ENCODE measurements around the gene DDX31.

The DDX31 gene

GRCh38 chr9:132594412-132594811 is 75.4 kb downstream of the DDX31 start:
- no peak for DNase-seq (ENCODE audit: low spot score)

GRCh38 chr9:132592451-132592850 is 77.3 kb downstream of the DDX31 start:
- no peak for DNase-seq (ENCODE audit: low spot score)

GRCh38 chr9:132591751-132592314 is 78.0 kb downstream of the DDX31 start:
- DNase-seq (ENCODE audit: low spot score) = no peak

- no peak for DNase-seq (ENCODE audit: low spot score)
These were observed 78.5 kb downstream of the DDX31 start for GRCh38 chr9:132591244-132591643.

GRCh38 chr9:132590318-132591182 is 79.2 kb downstream of the DDX31 start:
- DNase-seq (ENCODE audit: low spot score) = no peak

GRCh38 chr9:132590037-132590317 is 79.8 kb downstream of the DDX31 start:
- no peak for DNase-seq (ENCODE audit: low spot score)

GRCh38 chr9:132589148-132590036 is 80.4 kb downstream of the DDX31 start:
- no peak for DNase-seq (ENCODE audit: low spot score)

GRCh38 chr9:132588501-132589147 is 81.2 kb downstream of the DDX31 start:
- no peak for DNase-seq (ENCODE audit: low spot score)

GRCh38 chr9:132588098-132588497 is 81.7 kb downstream of the DDX31 start:
- no peak for DNase-seq (ENCODE audit: low spot score)

- no peak for DNase-seq (ENCODE audit: low spot score)
These were observed 82.2 kb downstream of the DDX31 start for GRCh38 chr9:132587592-132587955.

- DNase-seq (ENCODE audit: low spot score) = no peak
These were observed 82.8 kb downstream of the DDX31 start for GRCh38 chr9:132586830-132587591.

- DNase-seq (ENCODE audit: low spot score) = no peak
These were observed 83.6 kb downstream of the DDX31 start for GRCh38 chr9:132585954-132586829.

- DNase-seq (ENCODE audit: low spot score) = no peak
These were observed 84.9 kb downstream of the DDX31 start for GRCh38 chr9:132584601-132585560.

- no peak for DNase-seq (ENCODE audit: low spot score)
These were observed 86.0 kb downstream of the DDX31 start for GRCh38 chr9:132583584-132584304.

- DNase-seq (ENCODE audit: low spot score) = no peak
These were observed 86.8 kb downstream of the DDX31 start for GRCh38 chr9:132582786-132583583.

- no peak for DNase-seq (ENCODE audit: low spot score)
These were observed 87.5 kb downstream of the DDX31 start, which contains the start of gene BARHL1 for GRCh38 chr9:132582276-132582785. TSS of gene BARHL1 (plus strand) at chr9:132582606. CDS start at chr9:132582798, 192 bp downstream.

GRCh38 chr9:132579427-132579798 is 90.4 kb downstream of the DDX31 start:
- DNase-seq (ENCODE audit: low spot score) = no peak
